WTC11 (cell line): ENCODE data around the gene CLDN6.

Source experiments
- ESRRA ChIP-seq: sonication (generic); formaldehyde crosslinking; IDR thresholded peaks from 2 replicates; pipeline ENCODE4 v1.8.1; 2022; ENCODE audit warnings: mild to moderate bottlenecking, missing genetic modification reagents, borderline replicate concordance
- ETV6 ChIP-seq: sonication (generic); formaldehyde crosslinking; IDR thresholded peaks from 2 replicates; pipeline ENCODE4 v1.8.1; 2022; ENCODE audit warnings: mild to moderate bottlenecking, missing genetic modification reagents
- FOXJ3 ChIP-seq: sonication (generic); formaldehyde crosslinking; IDR thresholded peaks from 2 replicates; pipeline ENCODE4 v1.9.0; 2021; ENCODE audit warnings: missing genetic modification reagents, mild to moderate bottlenecking, borderline replicate concordance
- FOXP1 ChIP-seq: sonication (generic); formaldehyde crosslinking; IDR thresholded peaks from 2 replicates; pipeline ENCODE4 v1.8.0; 2022; ENCODE audit warnings: missing genetic modification reagents, mild to moderate bottlenecking, moderate library complexity, borderline replicate concordance
- JAZF1 ChIP-seq: fragments of 250-450 bp; sonication (Bioruptor Pico); IDR thresholded peaks from 2 replicates; pipeline ENCODE4 v1.9.0; 2021; ENCODE audit warnings: moderate library complexity, mild to moderate bottlenecking, inconsistent platforms
- RELA ChIP-seq: sonication (generic); formaldehyde crosslinking; IDR thresholded peaks from 2 replicates; pipeline ENCODE4 v1.8.1; 2022; ENCODE audit warnings: missing genetic modification reagents, mild to moderate bottlenecking, borderline replicate concordance
- SMAD4 ChIP-seq: sonication (generic); formaldehyde crosslinking; IDR thresholded peaks from 2 replicates; pipeline ENCODE4 v1.8.0; 2022; ENCODE audit warnings: mild to moderate bottlenecking, missing genetic modification reagents
- TCF7 ChIP-seq: sonication (generic); formaldehyde crosslinking; IDR thresholded peaks from 2 replicates; pipeline ENCODE4 v1.8.0; 2022; ENCODE audit warnings: mild to moderate bottlenecking, low read depth, missing genetic modification reagents, moderate library complexity
- TF ChIP-seq, protein P1 (sequence below): fragments of 200-600 bp; IDR thresholded peaks from 2 replicates; pipeline ENCODE4 v1.8.0; 2022; ENCODE audit warnings: antibody characterized with exemption
- TF ChIP-seq, protein P2 (sequence below): sonication (generic); formaldehyde crosslinking; IDR thresholded peaks from 2 replicates; pipeline ENCODE4 v1.8.0; 2022; ENCODE audit warnings: mild to moderate bottlenecking, missing genetic modification reagents

DNA sequence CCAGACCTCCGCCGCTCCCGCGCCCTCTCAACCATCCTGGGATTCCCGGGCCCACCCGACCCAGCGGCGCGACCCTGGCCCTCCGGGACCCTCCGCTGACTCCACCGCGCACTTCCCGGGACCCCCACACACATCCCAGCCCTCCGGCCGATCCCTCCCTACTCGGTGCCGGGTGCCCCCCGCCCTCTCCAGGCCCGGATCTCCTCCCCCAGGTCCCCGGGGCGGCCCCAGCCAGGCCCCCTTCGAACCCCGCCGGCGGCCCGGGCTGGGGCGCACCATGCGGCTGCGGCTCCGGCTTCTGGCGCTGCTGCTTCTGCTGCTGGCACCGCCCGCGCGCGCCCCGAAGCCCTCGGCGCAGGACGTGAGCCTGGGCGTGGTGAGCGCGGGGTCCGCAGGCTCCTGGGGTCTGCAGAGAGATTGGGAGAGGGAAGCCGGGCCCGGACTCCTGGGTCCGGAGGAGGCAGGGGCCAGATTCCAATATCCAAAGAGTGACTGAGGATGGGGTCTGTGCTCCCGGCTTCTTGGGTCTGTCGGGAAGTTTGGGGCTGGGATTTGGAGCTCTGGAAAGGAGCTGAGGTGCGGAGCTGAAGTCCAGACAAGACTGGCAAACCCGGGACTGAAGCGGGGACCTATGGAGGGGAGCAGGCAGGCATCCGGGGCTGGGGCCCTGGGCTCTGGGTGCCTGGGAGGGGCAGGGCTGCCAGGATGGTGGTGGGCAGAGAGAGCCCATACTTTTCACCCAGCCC lies 28.8 kb upstream of the CLDN6 start:
- TF ChIP-seq, protein P1, sequence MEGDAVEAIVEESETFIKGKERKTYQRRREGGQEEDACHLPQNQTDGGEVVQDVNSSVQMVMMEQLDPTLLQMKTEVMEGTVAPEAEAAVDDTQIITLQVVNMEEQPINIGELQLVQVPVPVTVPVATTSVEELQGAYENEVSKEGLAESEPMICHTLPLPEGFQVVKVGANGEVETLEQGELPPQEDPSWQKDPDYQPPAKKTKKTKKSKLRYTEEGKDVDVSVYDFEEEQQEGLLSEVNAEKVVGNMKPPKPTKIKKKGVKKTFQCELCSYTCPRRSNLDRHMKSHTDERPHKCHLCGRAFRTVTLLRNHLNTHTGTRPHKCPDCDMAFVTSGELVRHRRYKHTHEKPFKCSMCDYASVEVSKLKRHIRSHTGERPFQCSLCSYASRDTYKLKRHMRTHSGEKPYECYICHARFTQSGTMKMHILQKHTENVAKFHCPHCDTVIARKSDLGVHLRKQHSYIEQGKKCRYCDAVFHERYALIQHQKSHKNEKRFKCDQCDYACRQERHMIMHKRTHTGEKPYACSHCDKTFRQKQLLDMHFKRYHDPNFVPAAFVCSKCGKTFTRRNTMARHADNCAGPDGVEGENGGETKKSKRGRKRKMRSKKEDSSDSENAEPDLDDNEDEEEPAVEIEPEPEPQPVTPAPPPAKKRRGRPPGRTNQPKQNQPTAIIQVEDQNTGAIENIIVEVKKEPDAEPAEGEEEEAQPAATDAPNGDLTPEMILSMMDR, result no peak
- TF ChIP-seq FOXJ3 (CRISPR knock-in tag) (no peak), ETV6 (no peak), ESRRA (CRISPR knock-in tag) (no peak), TCF7 (no peak), JAZF1 (CRISPR knock-in tag) (no peak), FOXP1 (CRISPR knock-in tag) (no peak), SMAD4 (CRISPR knock-in tag) (no peak), RELA (CRISPR knock-in tag) (no peak)
- TF ChIP-seq, protein P2, sequence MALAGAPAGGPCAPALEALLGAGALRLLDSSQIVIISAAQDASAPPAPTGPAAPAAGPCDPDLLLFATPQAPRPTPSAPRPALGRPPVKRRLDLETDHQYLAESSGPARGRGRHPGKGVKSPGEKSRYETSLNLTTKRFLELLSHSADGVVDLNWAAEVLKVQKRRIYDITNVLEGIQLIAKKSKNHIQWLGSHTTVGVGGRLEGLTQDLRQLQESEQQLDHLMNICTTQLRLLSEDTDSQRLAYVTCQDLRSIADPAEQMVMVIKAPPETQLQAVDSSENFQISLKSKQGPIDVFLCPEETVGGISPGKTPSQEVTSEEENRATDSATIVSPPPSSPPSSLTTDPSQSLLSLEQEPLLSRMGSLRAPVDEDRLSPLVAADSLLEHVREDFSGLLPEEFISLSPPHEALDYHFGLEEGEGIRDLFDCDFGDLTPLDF (CRISPR knock-in tag), result no peak
